GM21367 (cell line): ENCODE measurements around the gene NLGN2.

Experiments
- ATAC-seq: cut with Tn5 transposase; IDR thresholded peaks from one replicate; pipeline ENCODE4 v1.9.1; 2021; ENCODE audit not compliant: unreplicated experiment

The NLGN2 gene

GRCh38 chr17:7391307-7391706 lies 16.3 kb upstream of the NLGN2 start:
- no peak for ATAC-seq

- no peak for ATAC-seq
These were observed 14.7 kb upstream of the NLGN2 start for GRCh38 chr17:7392696-7393612.

- peak; percentile 17 for ATAC-seq
These were observed 13.8 kb upstream of the NLGN2 start for GRCh38 chr17:7393613-7394451.

GRCh38 chr17:7394452-7395191 lies 13.0 kb upstream of the NLGN2 start, which contains the start of gene PLSCR3:
Gene PLSCR3 (minus strand): TSS chr17:7394525. CDS start chr17:7394110, 415 bp downstream.
- ATAC-seq: peak; percentile 65

GRCh38 chr17:7396147-7396546 lies 11.5 kb upstream of the NLGN2 start:
- no peak for ATAC-seq

- ATAC-seq: no peak
These were observed 9.0 kb upstream of the NLGN2 start for GRCh38 chr17:7398612-7399011.

GRCh38 chr17:7403043-7403726 lies 4.5 kb upstream of the NLGN2 start:
- no peak for ATAC-seq

- no peak for ATAC-seq
These were observed 4.0 kb upstream of the NLGN2 start for GRCh38 chr17:7403727-7403976.

GRCh38 chr17:7403977-7404736 lies 3.5 kb upstream of the NLGN2 start, which contains the start of gene TMEM256:
Gene TMEM256 (minus strand): TSS chr17:7404097. CDS start chr17:7404084, 13 bp downstream.
- peak; percentile 90 for ATAC-seq

- no peak for ATAC-seq
These were observed 2.8 kb upstream of the NLGN2 start for GRCh38 chr17:7404737-7405349.

GRCh38 chr17:7405350-7406234 lies 2.1 kb upstream of the NLGN2 start:
- ATAC-seq: no peak

- ATAC-seq: no peak
These were observed 1.3 kb upstream of the NLGN2 start for GRCh38 chr17:7406235-7406825.

GRCh38 chr17:7407082-7407481 lies 563 bp upstream of the NLGN2 start:
- ATAC-seq: no peak

- no peak for ATAC-seq
These were observed 645 bp downstream of the NLGN2 start for GRCh38 chr17:7408252-7408727.

GRCh38 chr17:7408863-7409262 lies 1.2 kb downstream of the NLGN2 start:
- no peak for ATAC-seq

- no peak for ATAC-seq
These were observed 2.1 kb downstream of the NLGN2 start for GRCh38 chr17:7409716-7410115.

- ATAC-seq: no peak
These were observed 3.2 kb downstream of the NLGN2 start for GRCh38 chr17:7410634-7411426.
